Astrocyte of the cerebellum (primary cell): ENCODE results near the gene RFLNA.

Experiments
- DNase-seq: peaks from one replicate; pipeline ENCODE4 v3.0.0-alpha.2; 2011; ENCODE audit warnings: low read depth
- H3K4me3 ChIP-seq: 2 replicates; pipeline ENCODE4 v1.5.1; 2011; ENCODE audit warnings: mild to moderate bottlenecking, low read depth, low read length, moderate library complexity
- CTCF ChIP-seq: IDR thresholded peaks from 2 replicates; pipeline ENCODE4 v1.5.1; 2012; ENCODE audit warnings: low read length, low read depth, moderate library complexity, mild to moderate bottlenecking; ENCODE audit errors: missing control alignments
- in situ Hi-C: cut with HindIII; loops from 2 replicates; pipeline ENCODE4 v1.10.0; 2017; ENCODE audit warnings: low sequenced_read_pairs

The RFLNA gene

GRCh38 chr12:124347335-124347734 lies 52.4 kb downstream of the RFLNA start:
- TF ChIP-seq CTCF = no peak
- in situ Hi-C loops = no loop called here
- DNase-seq = no peak
- H3K4me3 ChIP-seq = no peak overlapping the region

GRCh38 chr12:124347805-124348658 lies 53.1 kb downstream of the RFLNA start:
- in situ Hi-C loops = no loop called here
- TF ChIP-seq CTCF = peak; percentile 48
- no peak overlapping the region for H3K4me3 ChIP-seq
- no peak for DNase-seq

GRCh38 chr12:124348659-124349380 lies 53.9 kb downstream of the RFLNA start:
- DNase-seq = no peak
- TF ChIP-seq CTCF = no peak
- no peak overlapping the region for H3K4me3 ChIP-seq
- in situ Hi-C loops = no loop called here

GRCh38 chr12:124350491-124350890 lies 55.6 kb downstream of the RFLNA start:
- DNase-seq = no peak
- in situ Hi-C loops = no loop called here
- H3K4me3 ChIP-seq = no peak overlapping the region
- no peak for TF ChIP-seq CTCF

GRCh38 chr12:124351422-124351821 lies 56.5 kb downstream of the RFLNA start:
- in situ Hi-C loops = no loop called here
- TF ChIP-seq CTCF = no peak
- DNase-seq = no peak
- H3K4me3 ChIP-seq = no peak overlapping the region

DNA sequence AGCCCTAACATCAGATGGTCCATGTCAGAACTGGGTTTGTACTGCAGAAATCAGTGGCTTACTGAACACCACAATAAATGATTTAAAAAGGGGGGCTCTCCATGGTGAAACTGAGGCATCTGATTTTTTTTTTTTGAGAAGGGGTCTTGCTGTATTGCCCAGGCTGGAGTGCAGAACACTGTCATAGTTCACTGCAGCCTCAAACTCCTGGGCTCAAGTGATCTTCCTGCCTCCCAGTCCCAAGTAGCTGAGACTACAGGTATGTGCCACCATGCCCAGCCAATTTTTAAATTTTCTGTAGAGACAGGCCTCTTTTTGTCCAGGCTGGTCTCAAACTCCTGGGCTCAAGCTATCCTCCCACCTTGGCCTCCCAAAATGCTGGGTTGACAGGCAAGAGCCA lies 57.4 kb downstream of the RFLNA start:
- TF ChIP-seq CTCF = no peak
- in situ Hi-C loops = no loop called here
- H3K4me3 ChIP-seq = no peak overlapping the region
- DNase-seq = no peak
